Activated CD4-positive, alpha-beta T cell treated with anti-CD3 and anti-CD28 coated beads for 4 hours (primary cell): Measurements from ENCODE around the gene RBM38.

Experiments
- DNase-seq, 2 donors: peaks; one replicate each; pipeline ENCODE4 v3.0.0-alpha.2; 2020

RBM38 gene

GRCh38 chr20:57458400-57459160, 67.4 kb downstream of the RBM38 start:
- DNase-seq: no peak
